Measurements from ENCODE around the gene TMOD1.
"Not testable (repeated sequence)": the region's sequence is repeated elsewhere in the genome, so short reads cannot be mapped to it uniquely, and the experiment has no call there.

TMOD1 gene

GRCh38 chr9:97568461-97569275 lies 67.2 kb downstream of the TMOD1 start:
- DNase-seq (ENCODE audit: low read depth): no peak

GRCh38 chr9:97570899-97571298 lies 69.4 kb downstream of the TMOD1 start:
- no peak for DNase-seq (ENCODE audit: low read depth)

GRCh38 chr9:97571664-97572063 lies 70.2 kb downstream of the TMOD1 start:
- DNase-seq (ENCODE audit: low read depth): no peak

GRCh38 chr9:97572196-97572891 lies 70.9 kb downstream of the TMOD1 start:
- no peak for DNase-seq (ENCODE audit: low read depth)

- no peak for DNase-seq (ENCODE audit: low read depth)
These were observed 71.5 kb downstream of the TMOD1 start for GRCh38 chr9:97572892-97573365.

GRCh38 chr9:97573482-97574073 lies 72.1 kb downstream of the TMOD1 start:
- DNase-seq (ENCODE audit: low read depth): no peak

- DNase-seq (ENCODE audit: low read depth): not testable (repeated sequence)
These were observed 72.7 kb downstream of the TMOD1 start for GRCh38 chr9:97574101-97574571.

GRCh38 chr9:97574921-97575672 lies 73.6 kb downstream of the TMOD1 start:
- DNase-seq (ENCODE audit: low read depth): not testable (repeated sequence)

- no peak for DNase-seq (ENCODE audit: low read depth)
These were observed 74.3 kb downstream of the TMOD1 start for GRCh38 chr9:97575673-97576200.

- DNase-seq (ENCODE audit: low read depth): no peak
These were observed 75.6 kb downstream of the TMOD1 start for GRCh38 chr9:97577051-97577450.

GRCh38 chr9:97578846-97579245 lies 77.4 kb downstream of the TMOD1 start:
- no peak for DNase-seq (ENCODE audit: low read depth)

- no peak for DNase-seq (ENCODE audit: low read depth)
These were observed 78.4 kb downstream of the TMOD1 start for GRCh38 chr9:97579914-97580313.

- not testable (repeated sequence) for DNase-seq (ENCODE audit: low read depth)
These were observed 80.1 kb downstream of the TMOD1 start for GRCh38 chr9:97581590-97581989.

GRCh38 chr9:97584778-97585177 lies 83.3 kb downstream of the TMOD1 start:
- DNase-seq (ENCODE audit: low read depth): not testable (repeated sequence)

GRCh38 chr9:97586909-97587308 lies 85.4 kb downstream of the TMOD1 start:
- not testable (repeated sequence) for DNase-seq (ENCODE audit: low read depth)

GRCh38 chr9:97591535-97591934 lies 90.1 kb downstream of the TMOD1 start:
- no peak for DNase-seq (ENCODE audit: low read depth)

GRCh38 chr9:97592126-97592525 lies 90.7 kb downstream of the TMOD1 start:
- DNase-seq (ENCODE audit: low read depth): no peak

- DNase-seq (ENCODE audit: low read depth): no peak
These were observed 92.5 kb downstream of the TMOD1 start for GRCh38 chr9:97593960-97594359.

- no peak for DNase-seq (ENCODE audit: low read depth)
These were observed 93.0 kb downstream of the TMOD1 start for GRCh38 chr9:97594381-97594921.

GRCh38 chr9:97596906-97597305 lies 95.4 kb downstream of the TMOD1 start:
- no peak for DNase-seq (ENCODE audit: low read depth)
